ENCODE data around the gene PEMT. TPM values are rescaled to one million over a fixed set of nuclear protein-coding genes. Genes with fewer than 3 reads are reported as not detected.

PEMT gene
- total RNA-seq (2011; cell fraction: chromatin; rRNA removed; ENCODE audit: low replicate concordance): 6.4 and 26.1 TPM in 2 replicates
- total RNA-seq (2011; cell fraction: nucleolus; rRNA removed): 29.7 and 36.2 TPM in 2 replicates
- total RNA-seq (2011; cell fraction: nucleoplasm; rRNA removed): 20.5 and 31.0 TPM in 2 replicates
- total RNA-seq (2014; rRNA removed): 32.8 and 62.4 TPM in 2 replicates
- 3.9 and 5.7 TPM in 2 replicates for total RNA-seq (2014; rRNA removed; fragmentation: Illumina TruSeq; extraction: Trizol)
- 14.1 and 15.0 TPM in 2 replicates for total RNA-seq (2015; rRNA removed; fragmentation: Illumina TruSeq; extraction: Trizol)
- total RNA-seq (2021): 28.8 and 33.9 TPM in 2 replicates
- polyA plus RNA-seq (2011; rRNA removed): 12.7 and 24.3 TPM in 2 replicates
- 32.4 and 70.4 TPM in 2 replicates for polyA plus RNA-seq (2011; cell fraction: cytosol; rRNA removed)
- 19.1 and 30.2 TPM in 2 replicates for polyA plus RNA-seq (2011; cell fraction: nucleus; rRNA removed)
- polyA plus RNA-seq (2012): 23.7 and 48.0 TPM in 2 replicates
- 13.6 and 24.8 TPM in 2 replicates for polyA plus RNA-seq (2014; fragmentation: Illumina TruSeq; extraction: Trizol)
- polyA plus RNA-seq (2014; fragmentation: Nextera tagmentation; extraction: Ambion mirVana): 1 to 10 TPM; 1.4 to 7.9 TPM
- 26.7 and 36.4 TPM in 2 replicates for polyA plus RNA-seq (2014; rRNA removed)
- 3.3 and 4.1 TPM in 2 replicates for polyA minus RNA-seq (2011; rRNA and poly(A)+ RNA removed)
- polyA minus RNA-seq (2011; cell fraction: cytosol; rRNA and poly(A)+ RNA removed): 12.4 and 22.6 TPM in 2 replicates
- 4.6 and 6.3 TPM in 2 replicates for polyA minus RNA-seq (2011; cell fraction: nucleus; rRNA and poly(A)+ RNA removed)
- percentile 51 among the genes with signal in this experiment for Bru-seq, nascent RNA
- percentile 51 among the genes with signal in this experiment for BruChase-seq, experiment 1, labeled RNA remaining after a 2-hour chase
- percentile 51 among the genes with signal in this experiment for BruChase-seq, experiment 2, labeled RNA remaining after a 6-hour chase
- long read RNA-seq, experiment 1, transcript PEMT-201 (7 exons, 1,013 nt): major isoform, 63 of 75 reads
- long read RNA-seq, experiment 1, partial matches to known transcripts: 4 of 75 reads
- long read RNA-seq, experiment 1, other reads (novel, unspliced or antisense): 7 of 75 reads
- long read RNA-seq, experiment 2, transcript PEMT-201 (7 exons, 1,013 nt): major isoform, 29 of 54 reads
- long read RNA-seq, experiment 2, partial matches to known transcripts: 6 of 54 reads
- long read RNA-seq, experiment 2, other reads (novel, unspliced or antisense): 19 of 54 reads
- long read RNA-seq, experiment 3, transcript PEMT-201 (7 exons, 1,013 nt): major isoform, 20 of 31 reads
- long read RNA-seq, experiment 3, partial matches to known transcripts: 1 of 31 reads
- long read RNA-seq, experiment 3, other reads (novel, unspliced or antisense): 10 of 31 reads

- DNase-seq (ENCODE audit: extremely low read depth in 1 of 4, low spot score in 3 of 4): peak; percentile 84 to 96 (median 86)
- intact Hi-C loops (cut with micrococcal nuclease) (no loop called here), in situ Hi-C loops (cut with MboI) (no loop called here)
- no peaks in the 10 kb centered on the region for H3K9me3 ChIP-seq (replicated peaks; ENCODE audit: control insufficient read depth, insufficient read depth, low read depth, low read length)
- BruUV-seq (replicated peaks): no TSS peak
- ChIA-PET POLR2A (interaction anchor here (0.6 to 1.3 kb wide), 4 partner anchors 15 to 320 kb away, joined by 3 read pairs; no protein-coding TSS in a partner anchor), CTCF (ENCODE audit: low intra/inter-chr PET ratio) (interaction anchor here (0.6 kb wide), 1 partner anchor 51 kb away, joined by 3 read pairs; no protein-coding TSS in a partner anchor)
- H2AFZ ChIP-seq (ENCODE audit: low read depth, low read length): peak within 1 kb of the TSS; percentile 95
- WGBS (ENCODE audit: insufficient coverage, low coverage, missing lambda C conversion rate): under 1% methylated on average over 56 of the region's 86 CpGs
- H3K27me3 ChIP-seq (ENCODE audit: control insufficient read depth in 2 of 2, insufficient read depth in 2 of 2, low read length in 2 of 2): no peaks in the 10 kb centered on the region
- H4K20me1 ChIP-seq (replicated peaks; ENCODE audit: control insufficient read depth, insufficient read depth, low read length): no peaks in the 10 kb centered on the region
- ATAC-seq: peak; percentile 97
- peaks cover 23% of the 10 kb centered on the region; the same call in 2 of the 3 replicates for H3K79me2 ChIP-seq (ENCODE audit: control insufficient read depth, insufficient read depth, low read length)
- peak within 1 kb of the TSS; percentile 91 for H3K27ac ChIP-seq (ENCODE audit: extremely low read depth, low read depth, low read length)
- peak within 1 kb of the TSS; percentile 90 to 97 for H3K9ac ChIP-seq (ENCODE audit: insufficient read depth in 1 of 2, low read depth in 2 of 2, low read length in 2 of 2)
- peak within 1 kb of the TSS; percentile 79 for H3K4me3 ChIP-seq
- H3K4me2 ChIP-seq (ENCODE audit: insufficient read depth, low read length): peak within 1 kb of the TSS; percentile 95
- H3K9me1 ChIP-seq (ENCODE audit: control insufficient read depth, insufficient read depth, low read length): no peaks in the 10 kb centered on the region
- no peaks in the 10 kb centered on the region for H3K36me3 ChIP-seq (ENCODE audit: control insufficient read depth, insufficient read depth, low read length)
- peaks cover 10 to 28% of the 10 kb centered on the region in 2 experiments; a peak in 4 of 5 replicates for H3K4me1 ChIP-seq (replicated peaks in 1 of 2; ENCODE audit: control insufficient read depth in 2 of 2, insufficient read depth in 2 of 2, low read length in 2 of 2)
- FAIRE-seq: peak; percentile 94
- TF ChIP-seq PHF20 (IDR thresholded peaks at IDR 0.05; ENCODE audit: partially characterized antibody) (peak; percentile 56), ZNF3 (CRISPR knock-in tag; IDR thresholded peaks at IDR 0.05) (no peak), SREBF1 (IDR thresholded peaks at IDR 0.05; ENCODE audit: borderline replicate concordance, low read depth, low read length) (no peak), ESRRB (CRISPR knock-in tag; IDR thresholded peaks at IDR 0.05; ENCODE audit: borderline replicate concordance) (no peak), DIDO1 (tag; IDR thresholded peaks at IDR 0.05; ENCODE audit: low read depth) (peak; percentile 89), MAX (CRISPR knock-in tag; IDR thresholded peaks at IDR 0.05) (peak; percentile 90), OTX1 (CRISPR knock-in tag; IDR thresholded peaks at IDR 0.05) (no peak), ZNF511 (CRISPR knock-in tag; IDR thresholded peaks at IDR 0.05) (peak; percentile 38; the same call in 1 of the 2 replicates), GABPB2 (CRISPR knock-in tag; conservative IDR thresholded peaks at IDR 0.05) (no peak), ILK (tag; IDR thresholded peaks at IDR 0.05; ENCODE audit: borderline replicate concordance, low read depth) (no peak), ASH1L (IDR thresholded peaks at IDR 0.05; ENCODE audit: borderline replicate concordance, low read depth, partially characterized antibody) (no peak), ZNF408 (CRISPR knock-in tag; IDR thresholded peaks at IDR 0.05; ENCODE audit: low read depth) (no peak)
Observed at GRCh38 chr17:17591355-17592298, at the start of gene PEMT. Gene PEMT (minus strand): TSS chr17:17591708. CDS start chr17:17591626, 82 bp downstream.

All from K562 (cell line).